Liver (tissue), 3 donors: Measurements from ENCODE around the gene ABHD10.

Experiments used
- CTCF ChIP-seq: fragments of 150-350 bp; IDR thresholded peaks from 2 replicates; pipeline ENCODE4 v1.5.1; 2017; ENCODE audit warnings: improper control_type of control experiment, low read depth, low read length; ENCODE audit not compliant: missing input control
- RAD21 ChIP-seq, 2 donors: IDR thresholded peaks; 2 replicates each; pipeline ENCODE4 v1.6.1; 2016; ENCODE audit warnings: antibody characterized with exemption in 2 of 2, mild to moderate bottlenecking in 2 of 2
- REST ChIP-seq: IDR thresholded peaks from 2 replicates; pipeline ENCODE4 v1.6.1; 2016; ENCODE audit warnings: antibody characterized with exemption, mild to moderate bottlenecking
- TAF1 ChIP-seq: conservative IDR thresholded peaks from 2 replicates; pipeline ENCODE4 v1.6.1; 2016; ENCODE audit warnings: antibody characterized with exemption, mild to moderate bottlenecking
- donor health status: healthy.
- donor health status: healthy.

- TF ChIP-seq RAD21 (IDR thresholded peaks at IDR 0.05) (no peak), TAF1 (no peak), CTCF (no peak), REST (no peak)
Observed at GRCh38 chr3:111955876-111956275, 22.9 kb upstream of the ABHD10 start.
